RWPE1 (cell line): ENCODE results near the gene SLC9B2.

Source experiments
- CTCF ChIA-PET: fragments of 350-600 bp; sonication (Branson Sonifier 250); formaldehyde crosslinking; extraction: SDS; loops from one replicate; lab custom pipeline; 2021; lab: Yijun Ruan, JAX
- POLR2A ChIA-PET: fragments of 400-600 bp; formaldehyde crosslinking; extraction: SDS; loops from one replicate; lab custom pipeline; 2020; ENCODE audit warnings: antibody characterized with exemption; ENCODE audit not compliant: low non-redundant PET; lab: Yijun Ruan, JAX
- DNase-seq: peaks from one replicate; pipeline ENCODE4 v3.0.0; 2012; ENCODE audit warnings: low spot score
- H3K27ac ChIP-seq: fragments of 450-650 bp; 2 replicates; pipeline ENCODE4 v1.5.1; 2017
- CTCF ChIP-seq: fragments of 450-650 bp; conservative IDR thresholded peaks from 2 replicates; pipeline ENCODE4 v1.5.1; 2017; ENCODE audit warnings: low read depth, mild to moderate bottlenecking

The SLC9B2 gene

DNA sequence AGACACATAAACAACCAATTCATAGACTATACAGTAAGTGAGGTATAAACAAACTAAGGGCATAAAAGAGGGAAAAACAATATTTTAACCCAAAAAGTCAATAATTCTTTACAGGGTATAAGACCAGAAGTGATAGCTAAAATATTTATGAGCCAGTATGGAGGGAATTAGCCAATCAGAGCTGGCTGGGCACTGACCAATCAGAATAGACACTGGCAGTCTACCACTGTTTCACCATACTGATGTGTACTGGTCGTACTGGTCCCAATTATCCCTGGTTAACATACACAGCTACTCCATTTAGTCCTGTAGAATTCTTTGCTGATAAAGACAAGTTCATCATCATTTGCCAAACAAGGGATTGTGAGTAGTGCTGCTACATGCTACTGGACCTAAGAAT is 47.3 kb downstream of the SLC9B2 start:
- CTCF ChIA-PET, result interaction anchor here (1.1 kb wide), 1 partner anchor 18 kb away, joined by 4 read pairs; no protein-coding TSS in a partner anchor
- POLR2A ChIA-PET, result no interaction called here
- DNase-seq, result no peak
- H3K27ac ChIP-seq, result no peak overlapping the region
- no peak for TF ChIP-seq CTCF

DNA sequence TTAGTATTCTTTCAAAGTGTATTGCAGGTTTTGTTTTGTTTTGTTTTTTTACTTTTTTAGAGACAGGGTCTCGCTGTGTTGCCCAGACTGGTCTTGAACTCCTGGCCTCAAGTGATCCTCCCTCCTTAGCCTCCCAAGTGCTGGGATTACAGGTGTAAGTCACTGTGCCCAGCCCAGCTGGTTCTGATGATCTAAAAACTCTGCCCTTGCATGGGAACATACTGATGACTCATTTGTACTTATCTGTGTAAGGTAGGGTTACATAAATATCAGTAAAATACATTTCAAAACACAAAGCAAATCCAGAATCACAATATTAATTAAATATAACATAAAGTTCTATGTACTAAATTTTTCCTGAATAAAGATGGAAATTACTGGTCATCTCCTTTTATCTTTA is 49.7 kb downstream of the SLC9B2 start:
- DNase-seq, result no peak
- ChIA-PET CTCF (no interaction called here), POLR2A (no interaction called here)
- TF ChIP-seq CTCF, result no peak
- no peak overlapping the region for H3K27ac ChIP-seq

GRCh38 chr4:103024996-103025395 is 51.6 kb downstream of the SLC9B2 start:
- DNase-seq, result no peak
- no peak overlapping the region for H3K27ac ChIP-seq
- POLR2A ChIA-PET, result no interaction called here
- CTCF ChIA-PET, result no interaction called here
- TF ChIP-seq CTCF, result no peak

DNA sequence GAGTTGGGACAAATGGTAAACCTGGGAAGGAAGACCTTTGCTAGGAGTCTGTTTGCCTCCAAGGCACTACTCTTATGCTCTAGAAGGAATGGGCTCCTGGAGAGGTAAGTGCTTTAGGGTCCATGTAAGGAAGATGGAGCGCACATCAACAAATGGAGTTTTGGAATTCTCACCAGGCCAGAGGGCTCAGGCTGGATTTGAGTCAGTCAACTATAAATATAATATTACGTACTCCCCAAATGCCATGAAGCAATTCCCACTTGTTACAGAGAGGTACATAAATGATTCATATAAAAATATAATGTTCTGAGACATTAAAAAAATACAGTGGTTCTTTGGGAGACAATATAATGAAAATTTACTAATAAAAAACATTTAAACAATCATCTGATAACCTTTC is 55.4 kb downstream of the SLC9B2 start:
- no peak overlapping the region for H3K27ac ChIP-seq
- POLR2A ChIA-PET, result no interaction called here
- CTCF ChIA-PET, result interaction anchor here (0.6 kb wide), 1 partner anchor 462 kb away, joined by 3 read pairs; no protein-coding TSS in a partner anchor
- no peak for DNase-seq
- no peak for TF ChIP-seq CTCF

GRCh38 chr4:103019308-103020124 is 57.0 kb downstream of the SLC9B2 start, which contains the start of gene SLC9B1:
TSS of gene SLC9B1 (minus strand) at chr4:103019705. CDS start at chr4:102991711, 27,994 bp downstream.
- H3K27ac ChIP-seq, result peak within 1 kb of the TSS; percentile 86
- ChIA-PET POLR2A (interaction anchor here (0.5 kb wide), 1 partner anchor 206 kb away, joined by 3 read pairs; no protein-coding TSS in a partner anchor), CTCF (interaction anchor here (0.7 kb wide), 1 partner anchor 1143 kb away, joined by 7 read pairs; no protein-coding TSS in a partner anchor)
- TF ChIP-seq CTCF, result no peak
- DNase-seq, result peak; percentile 91

DNA sequence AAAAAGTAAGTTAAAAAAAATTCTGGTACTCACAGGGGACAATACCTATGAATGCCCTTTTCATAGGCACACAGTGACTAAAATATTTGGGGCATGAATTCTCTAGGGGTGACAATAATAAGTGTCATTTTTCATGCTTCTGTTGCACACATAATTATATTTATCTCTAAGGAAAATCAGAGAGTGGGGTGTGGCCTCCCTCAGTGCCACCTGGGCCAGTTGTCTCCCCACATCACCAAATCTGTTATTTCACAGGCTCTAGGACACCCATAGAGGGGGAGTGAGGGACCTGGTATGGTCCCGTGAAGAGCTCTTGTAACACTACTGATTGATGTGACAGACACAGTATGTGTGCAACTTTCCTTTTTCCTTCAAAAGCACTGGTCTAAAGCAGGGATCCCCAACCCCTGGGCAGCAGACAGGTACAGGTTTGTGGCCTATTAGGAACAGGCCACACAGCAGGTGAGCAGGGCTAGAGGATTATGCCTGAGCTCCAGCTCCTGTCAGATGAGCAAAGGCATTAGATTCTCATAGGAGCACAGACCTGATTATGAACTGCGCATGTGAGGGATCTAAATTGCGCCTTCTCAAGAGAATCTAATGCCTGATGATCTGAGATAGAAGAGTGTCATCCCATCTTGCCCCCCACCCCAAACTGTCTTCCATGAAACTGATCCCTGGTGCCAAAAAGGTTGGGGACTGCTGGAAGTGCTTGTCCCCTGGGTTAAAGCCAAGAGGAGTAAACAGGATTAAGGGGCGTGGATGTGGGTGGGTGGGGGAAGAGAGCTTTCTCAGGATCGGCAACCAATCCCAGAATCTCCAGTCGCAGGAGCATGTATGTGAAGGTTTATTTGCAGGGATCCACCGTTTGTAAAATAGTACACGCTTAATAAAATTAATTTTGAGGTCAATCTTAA is 57.9 kb downstream of the SLC9B2 start:
- H3K27ac ChIP-seq, result peak overlapping the region; percentile 86
- CTCF ChIA-PET, result interaction anchor here (0.5 kb wide), 1 partner anchor 149 kb away, joined by 3 read pairs; no protein-coding TSS in a partner anchor

More for the DNA sequence above, 57.9 kb downstream of the SLC9B2 start:
- no peak for TF ChIP-seq CTCF
- no peak for DNase-seq
- POLR2A ChIA-PET, result no interaction called here
